GM18867 (cell line): Measurements from ENCODE around the gene TSC2.

ENCODE experiments used
- ATAC-seq: cut with Tn5 transposase; IDR thresholded peaks from one replicate; pipeline ENCODE4 v1.9.1; 2021; ENCODE audit warnings: mild to moderate bottlenecking, moderate library complexity; ENCODE audit not compliant: unreplicated experiment

Gene TSC2

GRCh38 chr16:2047330-2048115 lies at the start of gene TSC2, which contains the start of gene NTHL1:
TSS of gene TSC2 (plus strand) at chr16:2047985. CDS start at chr16:2048616, 631 bp downstream.
TSS of gene NTHL1 (minus strand) at chr16:2047834. CDS start at chr16:2047823, 11 bp downstream.
- ATAC-seq, result peak; percentile 90

GRCh38 chr16:1998360-1998835 lies 49.4 kb upstream of the TSC2 start:
- no peak for ATAC-seq

DNA sequence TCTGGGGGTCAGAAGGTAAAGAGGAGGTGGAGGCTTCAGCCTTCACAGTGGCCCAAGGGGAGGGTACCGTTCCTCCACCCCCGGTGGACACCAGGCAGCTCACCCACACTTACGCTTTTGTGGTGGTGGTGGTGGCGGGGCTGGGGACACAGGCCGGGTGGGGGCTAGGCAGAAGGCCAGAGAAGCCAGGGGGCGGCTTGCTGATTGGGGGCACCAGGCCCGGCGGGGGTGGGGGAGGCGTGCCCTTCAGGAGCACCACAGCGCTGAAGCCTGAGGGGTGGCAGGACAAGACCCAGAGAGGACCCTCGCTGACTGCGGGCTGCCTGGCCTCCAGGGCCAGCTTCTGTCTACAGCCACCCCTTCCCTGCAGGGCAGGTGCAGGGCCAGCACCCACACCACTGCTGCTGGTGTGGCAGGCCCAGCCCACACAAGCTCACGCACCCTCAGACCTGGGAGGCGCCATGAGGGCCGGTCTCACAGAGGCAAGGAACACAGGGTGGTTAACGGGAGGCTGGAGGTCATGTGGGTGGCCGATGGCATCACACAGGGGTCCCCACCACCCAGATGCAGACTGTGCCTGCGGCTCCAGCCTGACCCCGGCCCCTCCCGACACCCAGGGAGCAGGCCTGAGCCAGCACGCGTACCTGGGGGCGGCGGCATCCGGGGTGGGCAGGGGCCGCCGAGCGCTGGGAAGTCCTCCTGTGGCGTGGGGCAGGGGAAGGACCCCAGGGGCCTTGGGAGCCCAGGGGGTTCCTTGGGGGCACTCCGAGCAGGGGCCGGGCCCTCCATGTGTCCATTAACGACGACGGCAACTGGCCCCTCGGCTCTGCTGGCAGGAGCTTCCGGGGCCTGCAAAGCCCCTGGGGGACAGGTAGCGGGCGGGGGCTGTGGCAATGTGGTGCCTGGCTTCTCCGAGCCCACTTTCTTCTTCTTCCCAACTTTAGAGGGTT lies 48.7 kb upstream of the TSC2 start:
- ATAC-seq, result no peak

DNA sequence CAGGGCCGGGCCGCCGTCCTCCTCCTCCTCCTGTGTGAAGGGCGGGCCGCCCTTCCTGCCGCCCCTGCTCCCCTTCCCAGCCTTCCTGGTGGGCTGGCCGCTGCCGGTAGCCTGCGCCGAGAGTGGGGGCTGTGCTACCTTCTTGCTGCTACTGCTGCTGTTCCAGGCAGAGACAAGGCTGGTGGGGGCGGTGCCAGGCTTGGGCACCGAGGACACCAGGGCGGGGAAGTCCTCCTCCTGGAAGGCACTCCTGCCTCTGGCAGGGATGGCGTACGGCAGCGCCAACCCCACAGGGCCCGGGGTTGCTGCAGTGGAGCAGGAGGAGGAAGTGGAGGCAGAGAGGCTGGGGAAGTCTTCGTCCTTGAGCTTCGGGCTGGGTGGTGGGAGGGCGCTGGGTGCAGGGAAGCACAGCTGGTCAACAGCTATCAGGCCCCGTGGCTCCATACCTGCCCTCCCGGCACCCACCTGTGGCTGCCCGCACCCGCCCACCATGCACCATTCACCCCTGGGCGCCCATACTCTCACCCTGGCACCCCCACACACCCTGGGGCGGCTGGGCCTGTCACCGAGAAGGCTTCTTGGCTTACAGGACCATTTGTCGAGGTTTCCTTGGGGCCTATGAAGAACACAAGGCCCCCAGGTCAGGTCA lies 47.8 kb upstream of the TSC2 start:
- no peak for ATAC-seq

DNA sequence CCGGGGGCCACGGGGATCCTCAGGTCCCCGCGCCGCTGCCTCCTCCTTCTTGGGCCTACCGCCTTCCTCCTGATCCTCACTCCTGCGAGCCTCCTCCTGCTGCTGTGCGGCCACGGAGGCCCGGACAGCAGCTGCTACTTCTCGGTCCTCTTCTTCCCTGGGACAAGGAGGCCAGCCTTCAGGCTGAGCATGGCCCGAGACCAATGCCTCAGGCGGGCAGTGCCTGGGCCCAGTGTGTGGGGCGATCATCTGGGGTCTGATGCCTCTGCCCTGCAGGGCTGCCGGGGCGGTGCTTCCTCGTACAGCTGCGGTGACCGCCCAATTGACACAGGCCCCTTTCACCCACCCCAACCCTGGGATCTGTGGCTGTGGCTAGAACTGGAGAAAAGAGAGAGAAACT lies 46.8 kb upstream of the TSC2 start:
- no peak for ATAC-seq

GRCh38 chr16:2001456-2002355 lies 46.1 kb upstream of the TSC2 start:
- ATAC-seq, result no peak

- ATAC-seq, result no peak
These were observed 45.2 kb upstream of the TSC2 start for GRCh38 chr16:2002406-2003230.

DNA sequence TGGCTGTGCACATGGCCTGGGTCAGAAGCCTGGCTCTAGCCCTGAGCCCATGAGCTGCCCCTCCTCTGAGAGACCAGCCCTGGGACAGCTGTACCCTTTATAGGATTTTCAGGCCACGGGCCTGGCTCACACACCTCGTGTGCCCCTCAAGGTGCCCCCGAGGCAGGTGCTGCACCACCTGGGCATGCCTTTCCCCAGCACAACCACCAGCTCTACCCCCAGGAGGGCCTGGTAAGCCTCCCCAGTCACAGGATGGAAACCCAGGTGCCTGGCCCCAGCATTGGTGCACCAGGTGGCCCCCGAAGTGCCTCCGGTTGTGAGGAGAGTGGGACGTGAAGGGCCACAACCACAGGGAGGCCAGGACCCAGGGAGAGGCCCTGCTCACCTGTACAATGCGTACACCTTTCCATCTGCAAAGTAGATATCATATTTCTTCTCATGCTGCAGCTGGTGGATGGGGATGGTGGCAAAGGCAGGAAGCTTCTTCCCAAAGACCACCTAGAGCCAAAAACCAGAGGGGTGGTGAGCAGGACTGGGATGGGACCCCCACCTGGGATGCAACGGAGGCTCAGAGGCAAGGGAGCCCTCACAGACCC lies 44.5 kb upstream of the TSC2 start:
- ATAC-seq, result no peak

GRCh38 chr16:2003827-2004641 lies 43.8 kb upstream of the TSC2 start:
- ATAC-seq, result peak; percentile 74

DNA sequence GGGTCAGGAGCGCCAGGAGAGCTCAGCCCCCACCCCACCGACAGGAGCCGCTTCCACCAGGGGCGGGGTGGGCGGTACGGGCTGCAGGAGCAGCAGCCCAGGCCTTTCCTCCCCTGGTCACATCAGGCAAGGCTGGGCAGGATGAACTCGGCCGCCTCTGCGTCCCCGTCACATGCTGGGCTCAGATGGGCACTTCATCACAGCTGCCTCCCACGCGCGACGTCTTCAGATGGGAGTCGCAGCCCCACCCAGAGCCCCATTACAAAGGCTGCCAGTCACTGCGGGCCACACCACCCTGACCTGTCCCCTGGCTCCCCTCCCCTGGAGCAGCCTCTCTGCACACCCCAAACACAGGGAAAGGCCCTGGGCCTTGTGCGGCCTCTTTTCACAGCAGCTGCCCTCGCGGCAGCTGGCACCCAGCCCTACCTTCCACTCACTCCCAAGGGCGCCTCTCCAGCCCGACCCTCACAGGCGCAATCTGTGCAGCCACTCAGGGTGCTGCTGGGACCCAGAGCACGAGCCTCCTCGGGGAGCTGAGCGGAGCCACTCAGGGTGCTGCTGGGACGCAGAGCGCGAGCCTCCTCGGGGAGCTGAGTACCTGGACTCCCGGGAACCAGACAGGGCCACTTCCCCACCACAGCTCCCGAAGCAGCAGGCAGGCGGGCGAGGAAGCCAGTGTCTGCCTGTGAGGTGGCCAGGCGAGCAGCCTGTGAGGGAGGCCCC lies 42.8 kb upstream of the TSC2 start:
- ATAC-seq, result no peak

DNA sequence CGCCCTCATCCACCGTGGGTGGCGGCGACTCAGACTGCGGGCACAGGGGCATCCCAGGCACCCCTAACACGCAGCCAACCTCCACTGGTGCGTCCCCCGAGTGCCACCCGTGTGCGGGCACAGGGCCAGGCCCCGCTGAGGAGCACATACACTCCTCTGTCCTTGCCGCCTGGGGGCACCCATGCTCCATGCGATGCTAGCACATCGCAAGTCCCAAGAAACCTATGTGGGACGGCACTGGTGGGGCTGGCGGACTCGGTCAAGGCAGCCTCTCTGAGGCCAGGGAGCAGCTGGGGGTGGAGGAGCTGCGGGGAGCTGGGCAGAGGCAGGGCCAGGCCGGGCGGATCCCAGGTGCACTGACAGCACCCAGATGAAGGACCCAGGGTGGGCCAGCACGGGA lies 42.1 kb upstream of the TSC2 start:
- ATAC-seq, result no peak

- no peak for ATAC-seq
These were observed 41.5 kb upstream of the TSC2 start for GRCh38 chr16:2006317-2006716.

- no peak for ATAC-seq
These were observed 40.5 kb upstream of the TSC2 start for GRCh38 chr16:2007081-2007836.

- ATAC-seq, result no peak
These were observed 39.7 kb upstream of the TSC2 start for GRCh38 chr16:2008009-2008526.

DNA sequence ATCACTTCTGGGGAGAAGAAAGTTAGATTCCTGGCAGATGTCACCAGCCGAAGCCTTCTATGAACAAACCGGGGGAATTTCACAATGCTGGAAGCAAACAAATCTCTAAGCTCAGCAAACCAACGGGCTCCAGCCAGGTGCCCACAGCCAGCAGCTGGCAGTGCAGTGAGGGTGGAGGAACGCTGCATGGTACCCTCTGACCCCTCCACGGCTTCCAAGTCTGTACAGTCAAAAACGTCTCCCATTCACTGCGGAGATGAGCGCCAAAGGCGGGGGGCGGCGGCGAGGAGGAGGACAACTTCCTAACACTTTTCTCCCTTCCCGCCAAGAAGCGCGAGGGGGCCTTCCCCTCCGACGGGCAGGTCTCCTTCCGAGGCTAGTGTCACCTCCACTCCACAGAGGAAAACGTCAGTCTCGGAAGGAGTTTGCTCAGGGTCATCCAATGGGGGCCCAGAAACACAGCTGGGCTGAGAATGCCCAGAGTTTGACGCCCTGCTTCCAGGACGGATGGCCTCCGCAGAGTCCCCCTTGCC lies 39.1 kb upstream of the TSC2 start:
- ATAC-seq, result peak; percentile 4

- ATAC-seq, result peak; percentile 29
These were observed 38.5 kb upstream of the TSC2 start for GRCh38 chr16:2009164-2009711.
